VCaP (cell line): ENCODE data around the gene STX18.

Source experiments
- H3K27ac ChIP-seq: fragments of 450-650 bp; 2 replicates; pipeline ENCODE4 v1.5.1; 2017
- CTCF ChIP-seq: fragments of 450-650 bp; conservative IDR thresholded peaks from 2 replicates; pipeline ENCODE4 v1.5.1; 2017; ENCODE audit warnings: mild to moderate bottlenecking, moderate library complexity

The STX18 gene

GRCh38 chr4:4433941-4434340 is 107.9 kb downstream of the STX18 start:
- H3K27ac ChIP-seq = no peak overlapping the region
- TF ChIP-seq CTCF = no peak

DNA sequence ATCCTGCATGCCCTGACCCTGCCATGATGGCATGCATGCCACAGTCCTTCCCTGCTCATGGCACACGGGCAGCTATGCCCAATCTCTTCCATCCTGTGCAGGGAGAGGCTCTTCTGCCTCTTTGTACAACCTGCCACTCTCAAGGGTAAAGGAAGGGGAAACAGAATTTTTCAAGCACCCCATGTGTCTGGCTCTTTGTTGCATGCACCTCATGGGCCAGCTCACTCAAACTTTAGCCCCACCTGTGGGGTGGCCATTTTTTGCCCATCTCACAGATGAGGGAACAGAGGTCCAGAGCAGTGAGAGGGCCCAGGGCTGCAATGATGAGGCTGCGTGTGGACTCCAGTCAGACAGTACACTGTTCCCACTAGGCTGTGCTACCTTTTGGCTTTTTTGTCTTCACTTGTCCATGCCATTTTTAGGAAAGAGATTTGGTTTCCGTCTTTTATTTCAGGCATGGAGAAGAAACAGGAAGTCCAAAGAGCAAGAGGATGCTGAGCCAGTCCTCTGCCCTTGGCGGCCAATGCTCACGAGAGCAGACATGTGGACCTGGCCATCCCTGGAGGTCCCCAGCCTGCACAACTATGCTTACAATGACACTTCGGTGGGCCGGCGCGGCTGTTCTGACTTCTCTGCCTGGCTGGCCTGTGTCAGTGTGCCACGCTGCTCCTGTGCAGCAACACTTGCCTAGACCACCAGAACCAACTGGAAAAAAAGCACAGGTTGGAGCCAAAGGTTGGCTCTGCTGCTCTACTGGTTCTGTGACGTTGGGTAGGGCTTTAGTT is 109.3 kb downstream of the STX18 start:
- no peak for TF ChIP-seq CTCF
- no peak overlapping the region for H3K27ac ChIP-seq

DNA sequence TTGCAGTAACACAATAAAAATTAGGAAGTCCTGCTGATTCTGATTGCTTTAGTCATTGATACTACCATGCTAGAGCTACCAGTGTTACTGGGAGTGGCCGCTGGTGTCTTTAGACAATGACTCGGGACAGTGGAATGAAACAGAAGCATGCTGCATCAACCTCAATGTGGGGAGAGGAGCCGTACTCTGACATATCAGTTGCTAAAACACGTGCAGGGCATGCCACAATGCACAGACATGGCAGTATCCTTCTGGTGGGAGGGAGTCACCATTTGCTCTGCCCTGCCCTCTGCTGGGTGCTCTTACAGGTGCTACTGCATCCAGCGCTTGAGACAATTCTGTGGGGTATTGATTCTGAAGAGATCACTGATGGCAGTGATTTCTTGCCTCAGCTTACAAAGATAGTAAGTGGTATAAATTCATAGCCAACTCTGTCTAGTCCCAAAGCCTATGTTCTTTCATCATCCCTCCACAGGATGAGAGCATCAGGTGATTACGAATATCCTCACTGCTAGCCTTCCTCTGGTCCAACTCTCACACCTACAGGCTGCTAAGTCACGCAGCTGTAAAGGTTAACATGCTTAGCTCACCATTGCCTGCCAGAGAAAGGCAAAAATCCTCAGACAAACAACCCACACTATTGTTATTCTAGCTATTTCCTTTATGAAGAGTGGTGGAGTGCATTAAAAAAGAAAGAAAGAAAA is 111.2 kb downstream of the STX18 start:
- H3K27ac ChIP-seq = no peak overlapping the region
- peak; percentile 89 for TF ChIP-seq CTCF

DNA sequence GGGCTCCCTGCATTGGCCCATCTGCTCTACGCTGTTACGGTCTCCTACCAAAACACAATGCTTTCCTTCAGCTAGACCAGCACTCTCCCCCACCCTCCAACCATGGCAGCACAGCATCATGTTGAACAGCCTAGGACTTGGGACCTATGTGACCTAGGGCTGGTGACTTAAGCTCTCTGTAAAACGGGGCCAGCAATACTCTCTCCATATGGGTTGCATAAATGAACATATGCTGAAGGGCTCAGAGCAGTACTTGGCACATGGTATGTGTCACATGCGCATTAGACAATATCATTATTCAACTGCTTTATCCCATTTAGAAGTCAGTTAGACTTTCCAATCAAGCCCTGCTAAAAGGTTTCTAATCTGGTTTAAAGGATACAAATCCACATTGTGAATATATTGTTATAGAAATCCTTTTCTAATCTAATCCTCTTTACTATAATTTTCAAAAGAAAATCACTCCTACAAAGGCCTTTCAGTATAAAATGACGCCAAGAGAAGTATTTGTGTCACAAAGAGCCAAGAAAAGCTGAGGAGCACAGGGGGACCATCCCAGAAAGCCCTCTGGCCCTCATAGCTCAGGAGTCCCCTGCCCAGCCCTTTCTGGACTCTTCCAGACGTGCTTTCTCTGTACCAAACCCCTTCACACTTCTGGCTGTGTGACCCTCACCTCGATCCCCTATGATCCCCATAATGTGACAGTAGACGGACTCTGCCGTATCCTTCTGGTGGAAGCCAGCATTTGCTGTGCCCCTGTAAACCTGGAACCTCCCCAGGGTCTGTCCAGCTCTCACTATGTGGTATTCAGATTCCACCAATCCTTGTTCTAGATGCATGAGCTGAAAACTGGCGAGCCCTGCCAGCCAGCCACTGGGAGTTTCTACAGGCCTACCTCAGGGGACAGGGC is 112.6 kb downstream of the STX18 start:
- no peak for TF ChIP-seq CTCF
- no peak overlapping the region for H3K27ac ChIP-seq

- H3K27ac ChIP-seq = no peak overlapping the region
- TF ChIP-seq CTCF = no peak
Measured at GRCh38 chr4:4427886-4428285, 114.0 kb downstream of the STX18 start.

DNA sequence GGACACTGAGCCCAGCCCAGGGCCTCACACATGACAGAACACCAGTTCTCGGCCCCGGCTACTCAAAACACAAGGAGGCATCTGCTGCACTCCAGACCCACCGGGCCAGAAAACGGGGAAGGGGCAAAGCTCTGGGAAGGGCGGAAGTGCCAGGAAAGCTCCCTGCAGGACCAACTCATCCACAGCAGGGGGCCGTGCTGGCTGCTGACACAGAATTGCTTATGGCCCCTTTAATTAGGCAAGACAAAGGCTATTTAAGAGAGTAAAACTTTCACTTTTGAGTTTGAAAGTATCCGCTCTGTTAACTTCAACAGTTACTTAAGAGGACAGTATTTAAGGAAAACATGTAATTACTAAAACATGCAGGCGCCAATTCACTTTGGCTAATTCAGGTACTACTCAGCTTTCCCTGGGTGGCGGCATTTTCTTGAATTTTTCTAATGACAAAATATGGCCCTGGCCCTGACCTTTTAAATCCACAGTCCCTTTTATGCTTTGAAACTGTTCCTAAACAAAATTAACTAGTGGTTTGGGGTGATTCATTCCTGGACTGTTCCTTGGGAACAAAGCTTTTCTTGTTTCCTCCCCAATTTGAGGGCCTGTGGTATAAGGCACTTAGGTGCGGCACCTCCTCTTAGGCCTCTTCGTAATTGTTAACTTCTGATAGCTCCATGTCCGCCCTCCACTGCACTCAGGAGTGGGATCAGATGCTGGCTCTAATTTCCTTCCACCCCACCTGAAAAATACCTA is 114.6 kb downstream of the STX18 start:
- H3K27ac ChIP-seq = no peak overlapping the region
- TF ChIP-seq CTCF = no peak
